HCT116 (cell line): Measurements from ENCODE around the gene RNU7-1. TPM values are rescaled to one million over a fixed set of nuclear protein-coding genes. Genes with fewer than 3 reads are reported as not detected.

Source experiments
- ATAC-seq: fragments of 200-7000 bp; cut with Tn5 transposase; 2 replicates; pipeline ENCODE4 v1.9.1; 2020; ENCODE audit warnings: mild to moderate bottlenecking, moderate library complexity
- BruUV-seq: library from RNA; stranded (reverse); fragments of 400-500 nt; replicated peaks from 2 replicates; lab custom pipeline; 2021; lab: Mats Ljungman, UMichigan
- CTCF ChIA-PET: fragments of 300-600 bp; sonication (Branson Sonifier 250); formaldehyde crosslinking; loops from one replicate; lab custom pipeline; 2021; ENCODE audit warnings: antibody characterized with exemption; lab: Charles Lee
- POLR2A ChIA-PET: fragments of 300-600, 350-600 bp; sonication (Branson Sonifier 250); formaldehyde crosslinking; loops from one replicate; lab custom pipeline; 2021; ENCODE audit warnings: antibody characterized with exemption; lab: Charles Lee
- RAD21 ChIA-PET, 2 experiments: fragments of 300-600 bp; sonication (Branson Sonifier 250); formaldehyde crosslinking; loops; one replicate each; lab custom pipeline; 2023; ENCODE audit warnings: low total read pairs in 2 of 2; ENCODE audit not compliant: uncharacterized antibody in 2 of 2, unreplicated experiment in 2 of 2, low non-redundant PET in 1 of 2; lab: Charles Lee
- DNase-seq: peaks from one replicate; pipeline ENCODE4 v3.0.0-alpha.2; 2010; ENCODE audit warnings: low read depth, low spot score
- H2AFZ ChIP-seq: fragments of 200-600 bp; shearing (Covaris generic), sonication (generic); 2 replicates; pipeline ENCODE4 v1.6.1; 2017; ENCODE audit warnings: low read depth, mixed run types, mixed read lengths, antibody characterized with exemption, low read length; ENCODE audit not compliant: poor library complexity, severe bottlenecking
- H3K27ac ChIP-seq: 2 replicates; pipeline ENCODE4 v1.5.1; 2012; ENCODE audit warnings: low read depth, low read length
- H3K27me3 ChIP-seq: fragments of 200-600 bp; sonication (generic); 2 replicates; pipeline ENCODE4 v1.6.1; 2016; ENCODE audit warnings: mixed run types, low read length, mixed read lengths; ENCODE audit not compliant: insufficient read depth
- H3K36me3 ChIP-seq, 2 experiments: fragments of 200-500 bp in 1 of 2; fragments of 200-600 bp in 1 of 2; sonication (Bioruptor generic) in 1 of 2; sonication (generic) in 1 of 2; 2 replicates each; pipeline versions ENCODE4 v1.5.1 to v1.6.1; 2014 to 2016; ENCODE audit warnings: low read length in 2 of 2, inconsistent platforms in 1 of 2, mixed read lengths in 1 of 2, mixed run types in 1 of 2; ENCODE audit not compliant: insufficient read depth in 2 of 2, control insufficient read depth in 1 of 2
- H3K4me1 ChIP-seq, 2 experiments: fragments of 200-600 bp in 1 of 2; sonication (generic) in 1 of 2; 2 replicates each; pipeline versions ENCODE4 v1.5.1 to v1.6.1; 2012 to 2017; ENCODE audit warnings: low read length in 2 of 2, inconsistent platforms in 1 of 2, mild to moderate bottlenecking in 1 of 2, mixed read lengths in 1 of 2, mixed run types in 1 of 2, moderate library complexity in 1 of 2; ENCODE audit not compliant: insufficient read depth in 2 of 2, control insufficient read depth in 1 of 2
- H3K4me2 ChIP-seq: fragments of 200-600 bp; sonication (generic); 2 replicates; pipeline ENCODE4 v1.6.1; 2017; ENCODE audit warnings: mixed run types, low read length, mixed read lengths
- H3K4me3 ChIP-seq, 2 experiments: fragments of 200-600 bp in 1 of 2; sonication (generic) in 1 of 2; replicated peaks in 1 of 2; 2 replicates each; pipeline ENCODE4 v1.5.1; 2011 to 2016; ENCODE audit warnings: low read length in 2 of 2, control low read depth in 1 of 2, low read depth in 1 of 2, mild to moderate bottlenecking in 1 of 2, mixed read lengths in 1 of 2, mixed run types in 1 of 2
- H3K79me2 ChIP-seq: fragments of 200-600 bp; sonication (generic); 2 replicates; pipeline ENCODE4 v1.6.1; 2017; ENCODE audit warnings: mild to moderate bottlenecking, mixed run types, low read length, moderate library complexity, mixed read lengths; ENCODE audit not compliant: insufficient read depth
- H3K9ac ChIP-seq: fragments of 200-600 bp; sonication (generic); 2 replicates; pipeline ENCODE4 v1.6.1; 2016; ENCODE audit warnings: low read length, mixed read lengths
- H3K9me2 ChIP-seq: fragments of 200-600 bp; sonication (generic), shearing (Covaris generic); 2 replicates; pipeline ENCODE4 v1.6.1; 2017; ENCODE audit warnings: mixed run types, mild to moderate bottlenecking, moderate library complexity; ENCODE audit not compliant: insufficient read depth
- H3K9me3 ChIP-seq, 2 experiments: fragments of 200-500 bp in 1 of 2; fragments of 200-600 bp in 1 of 2; sonication (Bioruptor generic) in 1 of 2; sonication (generic) in 1 of 2; 2 replicates each; pipeline ENCODE4 v1.6.1; 2014 to 2017; ENCODE audit warnings: low read length in 2 of 2, mixed read lengths in 2 of 2, inconsistent platforms in 1 of 2, low read depth in 1 of 2, mild to moderate bottlenecking in 1 of 2, mixed run types in 1 of 2, moderate library complexity in 1 of 2; ENCODE audit not compliant: control insufficient read depth in 1 of 2, insufficient read depth in 1 of 2
- H4K20me1 ChIP-seq: fragments of 200-600 bp; sonication (generic), shearing (Covaris generic); 2 replicates; pipeline ENCODE4 v1.6.1; 2017; ENCODE audit warnings: mixed run types, mild to moderate bottlenecking, moderate library complexity; ENCODE audit not compliant: insufficient read depth
- ATF3 ChIP-seq: IDR thresholded peaks from 2 replicates; pipeline ENCODE4 v1.6.1; 2012
- CEBPB ChIP-seq: IDR thresholded peaks from 2 replicates; pipeline ENCODE4 v1.6.1; 2012; ENCODE audit warnings: low read depth
- EGR1 ChIP-seq: IDR thresholded peaks from 2 replicates; pipeline ENCODE4 v1.6.1; 2012; ENCODE audit warnings: low read depth
- EZH2 ChIP-seq: fragments of 200-600 bp; sonication (generic); IDR thresholded peaks from 2 replicates; pipeline ENCODE4 v1.6.1; 2017; ENCODE audit warnings: antibody characterized with exemption, mixed run types
- EZH2phosphoT487 ChIP-seq: fragments of 200-600 bp; IDR thresholded peaks from 2 replicates; pipeline ENCODE4 v1.6.1; 2018; ENCODE audit warnings: antibody characterized with exemption, borderline replicate concordance
- JUND ChIP-seq: IDR thresholded peaks from 2 replicates; pipeline ENCODE4 v1.6.1; 2012
- MAX ChIP-seq: IDR thresholded peaks from 2 replicates; pipeline ENCODE4 v1.6.1; 2012
- POLR2A ChIP-seq: IDR thresholded peaks from 2 replicates; pipeline ENCODE4 v1.7.0; 2011; ENCODE audit warnings: borderline replicate concordance; ENCODE audit not compliant: insufficient read depth, insufficient read length; ENCODE audit errors: extremely low read depth
- POLR2AphosphoS5 ChIP-seq: IDR thresholded peaks from 2 replicates; pipeline ENCODE4 v1.6.1; 2011; ENCODE audit warnings: mild to moderate bottlenecking, low read depth, low read length, moderate library complexity
- SIN3A ChIP-seq: IDR thresholded peaks from 2 replicates; pipeline ENCODE4 v1.6.1; 2012; ENCODE audit warnings: low read depth
- SP1 ChIP-seq: IDR thresholded peaks from 2 replicates; pipeline ENCODE4 v1.6.1; 2012; ENCODE audit warnings: low read depth
- TCF7L2 ChIP-seq: IDR thresholded peaks from 2 replicates; pipeline ENCODE4 v1.7.0; 2011; ENCODE audit warnings: borderline replicate concordance, inconsistent platforms; ENCODE audit not compliant: insufficient read depth, insufficient read length; ENCODE audit errors: extremely low read depth
- YY1 ChIP-seq: IDR thresholded peaks from 2 replicates; pipeline ENCODE4 v1.6.1; 2011; ENCODE audit warnings: low read length, low read depth, moderate library complexity, mild to moderate bottlenecking; ENCODE audit not compliant: insufficient replicate concordance; ENCODE audit errors: extremely low read depth
- ZBTB33 ChIP-seq: IDR thresholded peaks from 2 replicates; pipeline ENCODE4 v1.6.1; 2011; ENCODE audit warnings: mild to moderate bottlenecking, low read length, moderate library complexity; ENCODE audit not compliant: insufficient replicate concordance; ENCODE audit errors: extremely low read depth
- ZFX ChIP-seq: fragments of 450-650 bp; IDR thresholded peaks from 2 replicates; pipeline ENCODE4 v1.6.1; 2017
- intact Hi-C: fragments of 100-400 bp; cut with micrococcal nuclease; formaldehyde crosslinking; loops from 2 replicates; pipeline ENCODE4 v1.10.0; 2022
- total RNA-seq: library from RNA; stranded (reverse); gene quantifications from one replicate; pipeline ENCODE4 v1.2.1, GENCODE V29; 2021; ENCODE audit not compliant: unreplicated experiment

Gene RNU7-1
- total RNA-seq, 1 experiment from 2014 or later: not detected

GRCh38 chr12:6981152-6982052 is 37.8 kb downstream of the RNU7-1 start:
- Histone ChIP-seq H3K27ac (no peak overlapping the region), H3K9ac (no peak overlapping the region), H3K4me3 (no peak overlapping the region), H4K20me1 (no peaks in the 10 kb centered on the region), H3K4me2 (no peak overlapping the region), H3K36me3 (peaks cover 37 to 44% of the 10 kb centered on the region in 2 experiments; a peak in 3 of 4 replicates), H3K9me3 (no peaks in the 10 kb centered on the region), H3K27me3 (no peaks in the 10 kb centered on the region), H2AFZ (no peak overlapping the region), H3K79me2 (0 out of 2 replicates have a peak, but pooled peaks cover 3% of the 10 kb centered on the region), H3K9me2 (no peaks in the 10 kb centered on the region), H3K4me1 (no peaks in the 10 kb centered on the region)
- ChIA-PET CTCF (no interaction called here), POLR2A (no interaction called here), RAD21 (no interaction called here)
- BruUV-seq: no TSS peak
- intact Hi-C loops: no loop called here
- DNase-seq: no peak
- ATAC-seq: no peak
- no peak for TF ChIP-seq MAX
- TF ChIP-seq POLR2AphosphoS5: no peak
- TF ChIP-seq POLR2A: no peak
- TF ChIP-seq CEBPB: no peak
- no peak for TF ChIP-seq ATF3
- TF ChIP-seq SIN3A: no peak
- no peak for TF ChIP-seq EZH2phosphoT487
- no peak for TF ChIP-seq EZH2
- no peak for TF ChIP-seq ZBTB33
- no peak for TF ChIP-seq ZFX
- no peak for TF ChIP-seq SP1
- no peak for TF ChIP-seq YY1
- TF ChIP-seq EGR1: no peak
- TF ChIP-seq JUND: no peak
- TF ChIP-seq TCF7L2: no peak
